GM20431 (cell line): ENCODE measurements around the gene TMEM147.

Experiments
- in situ Hi-C: fragments of 300-500 bp; cut with MseI, MboI; formaldehyde crosslinking; loops from one replicate; pipeline ENCODE4 v1.15.0; 2020; ENCODE audit warnings: low sequenced_read_pairs; ENCODE audit not compliant: unreplicated experiment

TMEM147 gene

DNA sequence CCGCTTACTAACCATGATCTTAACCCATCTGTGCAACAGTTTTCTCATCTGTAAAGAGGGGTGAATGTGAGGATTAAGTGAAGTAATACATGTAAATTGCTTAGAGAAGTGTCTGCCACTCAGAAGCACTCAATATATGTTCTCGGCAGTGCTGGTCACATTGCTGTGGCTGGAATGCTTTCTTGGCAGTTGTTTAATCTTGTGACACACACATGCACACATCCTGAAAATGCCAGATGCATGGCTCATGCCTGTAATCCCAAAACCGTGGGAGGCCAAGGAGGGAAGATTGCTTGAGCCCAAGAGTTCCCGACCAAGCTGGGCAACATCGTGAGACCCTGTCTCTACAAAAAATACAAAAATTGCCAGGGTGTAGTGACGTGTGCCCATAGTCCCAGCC lies 27.1 kb upstream of the TMEM147 start:
- in situ Hi-C loops, result no loop called here

- in situ Hi-C loops, result no loop called here
These were observed 26.1 kb upstream of the TMEM147 start for GRCh38 chr19:35519291-35519690.

DNA sequence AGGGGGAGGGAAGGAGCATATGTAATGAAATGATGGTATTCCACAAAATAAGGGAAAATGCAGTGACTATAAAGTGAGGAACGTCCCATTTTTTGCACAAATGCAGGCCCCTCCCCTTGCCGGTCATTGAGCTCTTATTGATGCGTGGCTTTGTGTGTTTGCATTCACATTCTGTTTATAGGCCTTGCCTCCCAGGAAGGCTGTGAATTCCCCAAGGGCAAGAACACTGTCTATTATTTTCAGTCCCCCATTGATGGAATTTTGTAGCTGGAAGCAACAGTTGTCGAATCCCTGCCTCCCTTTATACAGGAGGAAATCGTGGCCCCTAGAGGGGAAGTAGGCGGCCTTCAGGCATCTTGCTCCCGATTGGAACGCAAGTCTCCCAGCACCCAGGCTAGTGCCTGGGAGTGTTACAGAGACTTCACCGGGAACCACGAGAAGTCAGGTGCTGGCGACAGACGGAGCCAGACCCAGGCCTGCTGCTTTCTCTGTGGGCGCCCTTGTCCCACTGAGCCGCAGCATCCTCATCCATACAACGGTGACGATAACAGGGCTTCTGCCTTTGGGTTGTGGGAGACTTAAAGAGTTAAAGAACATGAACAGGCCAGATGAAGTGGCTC lies 24.2 kb upstream of the TMEM147 start:
- in situ Hi-C loops, result no loop called here

DNA sequence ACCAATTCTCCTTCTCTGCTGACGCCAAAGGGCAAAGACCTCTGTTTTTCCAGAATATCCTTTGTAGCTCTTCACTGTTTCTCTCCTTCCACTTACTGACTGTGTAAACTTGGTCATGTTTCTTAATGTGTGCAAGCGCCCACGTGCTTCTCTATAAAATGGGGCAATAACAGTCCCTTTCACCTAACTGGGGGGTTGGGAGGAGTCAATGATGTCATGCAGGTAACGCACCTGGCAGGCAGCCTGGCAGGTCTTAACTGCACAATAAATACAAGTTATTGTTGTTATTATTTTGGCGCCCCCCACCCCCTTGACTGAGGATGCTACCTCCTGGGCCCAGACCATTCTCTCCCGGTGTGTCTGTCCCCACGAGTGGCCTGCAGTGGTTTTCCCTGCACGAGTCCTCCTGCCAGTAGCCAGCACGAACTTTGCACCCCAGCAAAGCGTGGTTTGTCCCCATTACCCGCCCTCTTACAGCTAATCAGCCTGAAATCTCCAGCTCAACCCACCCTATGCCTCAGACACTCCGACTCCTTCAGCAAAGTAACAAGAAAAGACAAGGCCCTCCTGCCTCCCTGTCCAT lies 22.6 kb upstream of the TMEM147 start:
- in situ Hi-C loops, result no loop called here

DNA sequence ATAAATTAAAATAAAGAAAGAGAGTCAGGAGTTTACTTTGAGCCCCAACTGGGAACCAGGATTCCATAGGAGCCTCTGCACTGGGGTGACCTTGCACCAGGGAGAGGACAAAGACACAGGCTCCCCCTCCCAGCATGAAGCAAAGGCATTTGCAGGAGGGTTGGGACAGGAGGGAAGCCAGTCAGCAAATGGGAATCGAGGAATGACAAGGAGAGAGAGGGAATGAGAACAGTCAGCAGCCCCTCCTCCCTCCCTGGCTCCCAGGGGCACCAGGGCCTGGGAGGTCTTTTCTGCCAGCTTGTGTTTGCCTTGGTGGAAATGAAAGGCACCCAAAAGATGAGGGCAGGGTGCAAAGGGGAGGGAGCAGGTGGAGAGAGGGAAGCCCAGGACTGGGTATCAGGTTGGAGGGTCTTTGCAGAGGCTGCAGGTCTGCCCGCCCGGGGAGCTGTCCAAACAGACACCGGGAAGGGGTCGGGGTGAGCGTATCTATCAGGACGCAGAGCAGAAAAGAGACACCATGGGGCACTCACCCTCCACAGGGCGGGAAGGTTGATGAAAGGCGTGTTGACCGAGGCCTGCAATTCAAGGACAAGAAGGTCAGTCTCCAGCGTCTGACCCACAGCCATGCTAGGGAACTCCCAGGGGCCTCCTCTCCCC lies 21.1 kb upstream of the TMEM147 start:
- in situ Hi-C loops, result no loop called here

GRCh38 chr19:35525873-35526272 lies 19.6 kb upstream of the TMEM147 start:
- in situ Hi-C loops, result no loop called here

DNA sequence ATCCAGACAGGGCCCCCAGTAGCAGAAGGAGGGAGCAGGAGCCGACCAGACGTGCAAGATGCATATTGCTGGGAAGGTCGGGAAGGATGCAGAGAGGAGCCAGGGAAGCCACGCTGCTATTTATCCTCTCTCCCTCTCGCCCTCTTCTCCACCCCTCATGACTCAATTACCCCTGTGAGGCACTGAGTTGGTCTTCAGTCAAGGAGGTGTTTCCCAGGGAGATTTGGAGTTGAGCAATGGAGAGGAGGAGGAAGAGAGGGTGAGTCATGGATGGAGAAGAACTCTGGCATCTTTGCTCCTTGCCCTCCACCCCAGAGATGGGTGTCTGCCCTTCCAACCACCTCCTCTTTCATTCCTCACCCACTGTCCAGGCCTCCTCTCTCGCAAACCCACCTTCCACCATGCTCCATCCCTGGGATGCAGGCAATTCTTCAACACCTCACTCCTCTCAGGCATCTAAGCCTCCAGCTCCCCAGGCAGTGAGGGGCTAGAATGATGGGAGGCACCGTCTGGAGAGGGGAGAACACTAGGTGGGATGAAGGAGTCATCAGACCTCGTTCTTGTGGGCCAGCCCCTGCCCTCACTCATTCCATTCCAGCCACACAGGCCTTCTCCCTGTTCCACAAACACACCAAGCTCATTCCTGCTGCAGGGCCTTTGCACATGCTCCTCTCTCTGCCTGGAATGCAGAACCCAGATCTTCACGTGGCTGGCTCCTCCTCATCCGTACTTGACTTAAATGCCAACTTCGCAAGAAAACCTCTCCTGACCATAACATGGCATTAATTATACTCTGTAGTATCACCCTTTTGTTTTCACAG lies 17.0 kb upstream of the TMEM147 start, which contains the start of gene SBSN:
Gene SBSN (minus strand): TSS at position 94 of the 821 bp plus-strand sequence. CDS start 30 bp downstream, at position 64.
- in situ Hi-C loops, result no loop called here

DNA sequence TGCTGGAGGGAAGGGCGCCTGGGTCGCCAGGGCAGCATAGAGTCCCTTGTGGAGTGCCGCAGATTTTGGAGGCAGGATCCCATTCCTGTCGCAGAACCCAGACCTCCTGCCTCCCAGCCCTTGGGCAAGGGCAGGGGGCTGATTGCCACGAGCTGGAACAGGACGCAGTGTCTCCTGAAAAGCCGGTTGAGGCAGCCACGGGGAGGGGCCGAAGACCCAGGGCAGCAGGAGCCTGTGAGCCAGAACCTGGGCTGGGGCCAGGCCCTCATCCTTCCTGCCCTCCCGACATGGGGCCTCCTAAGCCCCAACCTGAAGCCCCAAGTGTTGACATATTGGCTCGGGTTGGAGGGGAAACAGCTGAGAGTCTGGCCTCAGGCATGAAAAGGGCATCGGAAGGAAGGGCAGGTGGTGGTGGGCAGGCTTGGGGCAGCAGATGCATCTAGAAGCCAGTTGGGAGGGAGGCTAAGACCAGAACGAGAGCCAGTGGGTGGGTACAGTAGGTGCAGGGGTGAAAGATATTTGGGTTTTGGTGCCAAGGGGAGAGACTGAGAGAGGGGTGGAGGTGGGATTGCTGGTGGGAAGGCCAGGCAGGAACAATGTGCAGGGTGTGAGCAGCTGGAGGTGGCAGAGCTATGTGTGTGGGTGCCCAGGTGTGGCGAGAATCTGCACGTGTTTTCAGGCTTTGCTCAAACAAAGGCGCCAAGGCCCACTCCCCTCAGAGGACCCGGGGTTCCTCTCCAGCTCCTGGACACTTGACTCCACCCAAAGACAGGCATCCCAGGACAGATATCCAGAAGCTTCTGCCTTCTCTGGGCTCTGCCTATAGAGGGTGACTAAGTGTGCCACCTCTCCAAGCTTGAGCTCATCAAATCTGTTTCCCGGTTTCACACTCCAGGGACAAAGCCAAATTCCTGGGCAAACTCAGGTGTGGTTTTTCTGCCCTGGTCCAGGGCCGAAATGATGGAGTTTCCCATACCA lies 15.9 kb upstream of the TMEM147 start:
- in situ Hi-C loops, result no loop called here

GRCh38 chr19:35531291-35531690 lies 14.1 kb upstream of the TMEM147 start:
- in situ Hi-C loops, result no loop called here

- in situ Hi-C loops, result no loop called here
These were observed 12.1 kb upstream of the TMEM147 start, which contains the start of gene GAPDHS for GRCh38 chr19:35533201-35533821. Gene GAPDHS (plus strand): TSS chr19:35533456. CDS start chr19:35533528, 72 bp downstream.

- in situ Hi-C loops, result no loop called here
These were observed 11.5 kb upstream of the TMEM147 start for GRCh38 chr19:35533822-35534392.

DNA sequence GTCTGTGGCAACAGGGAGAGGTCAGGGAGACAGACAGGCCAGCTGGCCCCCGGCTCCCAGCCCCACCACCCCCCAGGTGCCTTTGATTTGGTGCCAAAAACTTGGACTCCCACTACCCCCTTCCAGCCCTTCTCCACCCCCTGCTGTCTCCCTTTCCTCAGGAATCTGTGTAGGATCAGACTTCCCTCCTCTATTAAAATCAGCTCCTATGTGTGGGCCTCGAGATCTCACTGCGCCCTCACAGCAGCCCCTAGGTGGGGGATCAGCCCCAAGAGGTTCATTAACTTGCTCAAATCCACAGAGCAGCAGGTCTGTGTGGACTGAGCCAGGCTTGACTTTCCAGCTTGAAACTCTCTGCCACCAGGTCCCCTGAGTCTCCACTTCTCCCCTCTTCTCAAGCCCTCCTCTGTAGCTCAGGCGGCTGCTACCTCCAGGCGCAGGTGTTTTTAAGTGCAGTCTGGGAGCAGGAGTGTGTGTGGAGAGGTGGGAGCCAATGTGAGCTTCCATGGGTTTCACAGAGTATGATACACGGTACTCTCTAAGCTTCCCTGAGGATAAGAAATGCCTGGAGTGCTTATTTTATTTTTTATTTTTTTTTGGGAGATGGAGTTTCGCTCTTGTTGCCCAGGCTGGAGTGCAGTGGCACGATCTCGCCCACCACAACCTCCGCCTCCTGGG lies 10.5 kb upstream of the TMEM147 start:
- in situ Hi-C loops, result no loop called here

DNA sequence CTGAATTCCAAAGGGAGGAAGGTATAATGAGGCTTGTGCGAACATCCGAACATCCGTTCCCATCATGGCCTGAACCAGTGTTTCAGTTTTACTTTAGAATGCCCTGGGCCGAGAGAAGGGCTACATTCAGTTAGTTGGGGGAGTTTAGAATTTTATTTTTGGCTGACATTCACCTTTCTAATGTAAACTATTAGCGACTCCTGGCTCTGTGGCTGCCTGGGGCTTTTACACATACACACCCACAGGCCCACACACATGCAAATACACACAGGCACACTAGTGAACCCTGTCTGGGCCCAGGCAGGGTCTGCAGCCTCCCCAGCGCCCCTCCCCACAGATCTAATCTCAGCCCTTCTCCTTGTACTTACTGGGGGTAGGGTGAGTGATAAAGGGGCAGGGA lies 6.1 kb upstream of the TMEM147 start:
- in situ Hi-C loops, result no loop called here

DNA sequence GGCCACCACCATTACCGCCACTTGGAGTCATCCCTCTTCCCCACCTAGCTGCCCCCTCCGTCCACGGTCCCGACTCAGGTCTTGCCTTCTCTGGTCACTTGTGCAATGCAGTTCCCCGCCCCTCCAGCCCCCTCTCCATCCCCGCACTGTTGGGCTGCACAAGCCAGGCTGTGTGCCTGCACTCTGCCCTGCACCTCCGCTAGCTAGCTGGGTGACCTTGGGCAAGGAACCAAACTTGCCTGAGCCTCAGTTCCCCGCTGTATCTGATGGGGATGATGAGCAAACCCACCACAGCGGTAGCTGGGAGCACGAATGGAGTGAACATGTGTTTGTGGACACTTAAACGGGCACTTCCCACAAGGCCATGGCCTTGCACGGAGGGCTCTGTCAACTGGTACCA lies 5.6 kb upstream of the TMEM147 start:
- in situ Hi-C loops, result no loop called here

- in situ Hi-C loops, result no loop called here
These were observed 5.0 kb upstream of the TMEM147 start for GRCh38 chr19:35540356-35540927.

- in situ Hi-C loops, result no loop called here
These were observed 3.2 kb upstream of the TMEM147 start for GRCh38 chr19:35542209-35542608.

DNA sequence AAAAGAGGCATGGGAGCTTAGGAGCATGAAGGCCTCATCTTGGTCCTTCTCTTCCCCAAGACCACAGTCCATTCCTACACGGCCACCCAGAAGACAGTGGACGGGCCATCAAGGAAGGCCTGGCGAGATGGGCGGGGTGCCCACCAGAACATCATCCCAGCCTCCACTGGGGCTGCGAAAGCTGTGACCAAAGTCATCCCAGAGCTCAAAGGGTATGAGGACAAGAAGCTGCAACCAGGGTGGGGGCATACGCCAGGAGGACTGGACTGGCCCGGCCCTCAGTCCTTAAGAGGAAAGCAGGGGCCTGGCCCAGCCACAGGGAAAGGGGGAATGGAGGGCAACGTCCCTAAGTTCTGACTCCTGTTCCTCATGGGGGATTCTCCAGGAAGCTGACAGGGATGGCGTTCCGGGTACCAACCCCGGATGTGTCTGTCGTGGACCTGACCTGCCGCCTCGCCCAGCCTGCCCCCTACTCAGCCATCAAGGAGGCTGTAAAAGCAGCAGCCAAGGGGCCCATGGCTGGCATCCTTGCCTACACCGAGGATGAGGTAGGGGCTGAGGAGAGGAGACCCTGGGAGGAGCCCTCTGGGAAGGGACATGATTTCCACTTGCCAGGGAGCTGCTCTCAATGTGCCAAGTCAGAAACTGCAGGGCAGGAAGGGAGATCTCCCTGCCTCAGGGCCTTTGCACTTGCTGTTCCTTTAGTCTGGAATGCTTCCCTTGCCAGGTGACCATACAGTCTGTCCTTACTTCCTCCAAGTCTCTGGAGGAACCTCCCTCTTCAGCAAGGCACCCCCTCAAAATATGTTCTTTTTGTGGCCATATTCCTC lies 1.9 kb upstream of the TMEM147 start:
- in situ Hi-C loops, result no loop called here
